Activated gamma-delta T cell (primary cell): ENCODE measurements around the gene PIK3C2G.

ENCODE experiments used
- DNase-seq: peaks from one replicate; lab custom pipeline; 2025; lab: John Stamatoyannopoulos, UW

The PIK3C2G gene

DNA sequence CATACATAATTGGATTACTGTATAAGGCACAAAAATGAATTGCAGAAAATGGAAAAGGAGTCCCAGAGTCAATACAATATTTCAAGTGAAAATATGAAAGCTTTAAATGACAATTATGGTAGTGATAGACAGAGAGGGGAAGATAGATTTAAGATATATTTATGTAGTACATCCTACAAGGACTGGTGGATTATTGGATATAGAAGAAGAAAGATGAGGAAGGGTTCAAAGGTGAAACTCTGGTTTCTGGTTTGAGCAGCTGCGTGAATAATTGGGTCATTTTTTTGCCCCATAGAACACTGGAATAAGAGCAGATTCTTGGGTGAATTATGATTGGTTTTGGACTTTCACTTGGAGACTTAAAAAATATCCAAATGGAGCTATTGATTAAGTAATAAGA is 19.4 kb downstream of the PIK3C2G start:
- DNase-seq, result no peak

DNA sequence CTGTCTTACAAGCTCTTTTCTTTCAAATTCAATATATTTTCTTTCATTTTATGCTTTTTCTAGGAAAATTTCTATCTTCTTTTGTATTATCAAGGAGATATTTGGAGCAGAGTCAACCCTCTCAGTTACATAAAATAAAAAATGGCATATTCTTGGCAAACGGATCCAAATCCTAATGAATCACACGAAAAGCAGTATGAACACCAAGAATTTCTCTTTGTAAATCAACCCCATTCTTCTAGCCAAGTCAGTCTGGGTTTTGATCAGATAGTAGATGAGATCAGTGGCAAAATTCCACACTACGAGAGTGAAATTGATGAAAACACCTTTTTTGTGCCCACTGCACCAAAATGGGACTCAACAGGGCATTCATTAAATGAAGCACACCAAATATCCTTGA is 20.6 kb downstream of the PIK3C2G start:
- DNase-seq, result no peak

DNA sequence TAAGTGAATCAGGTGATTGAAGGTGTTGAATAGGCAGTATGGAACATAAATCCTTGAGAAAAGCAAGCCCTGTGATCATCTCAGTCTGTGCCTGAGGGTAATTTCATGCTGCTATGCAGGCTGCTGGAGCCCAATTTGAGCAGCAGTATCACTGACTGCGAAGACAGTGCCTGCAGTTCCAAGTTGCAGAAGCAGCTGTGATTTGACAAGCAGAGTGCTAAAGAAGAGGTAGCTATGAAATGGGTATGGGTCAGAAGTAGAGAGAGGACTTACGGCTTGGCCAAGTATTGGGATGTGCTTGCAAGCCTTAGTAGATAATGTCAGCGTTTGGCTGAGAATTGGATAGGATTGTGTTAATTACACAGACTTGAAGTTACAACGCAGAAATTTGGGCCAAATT is 22.5 kb downstream of the PIK3C2G start:
- DNase-seq, result no peak

DNA sequence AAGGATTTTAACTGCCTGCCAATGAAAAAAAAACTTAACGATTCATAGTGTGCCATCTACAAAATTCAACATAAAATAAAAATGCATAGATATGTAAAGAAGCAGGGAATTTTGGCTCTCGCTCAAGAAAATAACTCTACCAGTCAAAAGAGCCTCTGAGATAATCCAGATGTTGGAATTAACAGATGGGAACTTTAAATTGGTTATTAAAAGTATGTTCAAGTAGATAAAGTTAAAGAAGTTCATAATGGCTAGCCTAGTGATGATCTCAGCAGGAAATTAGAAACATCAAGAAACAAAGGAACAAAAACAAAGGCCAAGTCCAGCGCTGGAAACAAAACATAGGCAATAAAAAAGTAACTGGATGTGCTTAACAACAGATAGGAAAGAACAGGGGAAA is 23.1 kb downstream of the PIK3C2G start:
- no peak for DNase-seq

DNA sequence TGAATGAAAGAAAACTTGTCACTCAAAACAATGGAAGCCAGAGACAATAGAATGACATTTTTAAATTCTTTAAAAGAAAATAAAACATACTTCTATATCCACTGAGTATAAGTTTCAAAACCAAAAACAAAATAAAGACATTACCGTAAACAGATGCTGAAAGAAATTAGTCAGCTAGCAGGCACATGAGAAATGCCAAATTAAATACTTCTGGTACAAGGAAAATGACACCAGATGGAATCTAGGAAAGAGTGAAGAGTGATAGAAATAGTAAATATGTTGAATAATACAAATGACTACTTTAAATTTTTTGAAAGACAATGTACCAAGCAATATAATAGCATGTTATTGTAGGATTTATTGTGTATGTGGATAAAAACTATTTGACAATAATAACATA is 23.8 kb downstream of the PIK3C2G start:
- DNase-seq, result no peak

DNA sequence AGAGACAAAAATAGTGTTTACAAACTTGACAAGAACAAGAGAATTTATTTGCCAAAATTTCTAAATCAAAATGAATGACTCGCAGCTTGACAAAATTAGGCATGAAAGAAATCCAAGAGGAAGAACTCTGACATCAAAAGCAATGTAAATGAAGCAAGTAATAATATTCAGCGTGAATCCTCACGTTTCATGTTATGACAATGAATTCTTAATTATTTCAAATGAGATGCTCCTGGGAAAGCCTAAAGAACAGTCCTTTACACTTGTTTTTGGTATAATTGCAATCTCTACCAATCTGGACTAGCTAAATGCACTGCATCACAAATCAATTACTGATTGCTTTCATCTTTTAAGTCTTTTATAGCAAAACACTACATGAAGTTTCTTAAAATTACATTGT is 29.1 kb downstream of the PIK3C2G start:
- no peak for DNase-seq

DNA sequence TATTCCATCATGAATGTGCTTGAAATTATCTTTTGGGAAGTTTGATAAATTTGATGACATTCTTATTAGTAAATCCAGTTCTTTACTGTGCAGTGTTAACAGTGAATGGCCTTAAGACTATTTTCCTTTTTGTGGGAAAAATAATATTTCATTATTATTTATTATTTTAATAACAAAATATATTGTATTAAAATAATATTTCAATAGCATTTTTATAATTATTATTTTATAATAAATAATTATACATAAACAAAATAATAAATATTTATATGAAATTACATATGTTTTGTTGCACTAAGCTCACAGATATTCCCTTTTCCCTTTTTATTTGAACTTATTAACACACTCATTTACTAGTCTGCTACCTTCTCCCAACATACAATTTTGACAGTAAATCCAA is 33.6 kb downstream of the PIK3C2G start:
- no peak for DNase-seq

DNA sequence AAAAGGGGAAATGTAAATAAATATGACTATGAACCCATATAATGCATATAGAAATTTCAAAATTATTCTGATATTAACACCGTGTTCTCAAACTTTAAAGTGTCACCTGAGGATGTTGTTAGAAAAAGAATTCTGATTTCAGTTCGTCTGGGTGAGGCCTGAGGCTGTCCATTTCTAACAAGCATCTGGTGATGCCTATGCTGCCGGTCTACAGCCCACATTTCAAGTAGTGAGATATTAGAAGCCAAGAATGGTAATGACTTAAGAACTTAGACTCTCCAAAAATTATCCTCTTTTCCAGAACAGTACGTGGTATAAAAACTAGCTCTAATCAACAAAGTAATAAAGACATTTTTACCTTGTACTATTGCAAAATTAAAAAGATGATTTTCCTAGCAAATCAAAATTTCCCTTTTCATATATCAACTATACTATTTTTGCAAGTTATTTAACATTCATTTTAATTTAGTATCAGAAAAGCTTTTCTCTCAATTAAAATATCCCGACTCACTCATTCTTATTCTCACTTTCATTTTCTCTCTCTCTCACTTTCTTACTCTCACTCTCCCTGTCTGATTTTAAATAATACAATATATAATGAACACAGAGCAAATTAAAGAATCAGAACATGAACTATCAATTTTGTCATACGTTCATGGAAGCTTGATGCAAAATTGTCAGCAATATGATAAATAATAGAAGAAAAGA is 35.0 kb downstream of the PIK3C2G start:
- no peak for DNase-seq

DNA sequence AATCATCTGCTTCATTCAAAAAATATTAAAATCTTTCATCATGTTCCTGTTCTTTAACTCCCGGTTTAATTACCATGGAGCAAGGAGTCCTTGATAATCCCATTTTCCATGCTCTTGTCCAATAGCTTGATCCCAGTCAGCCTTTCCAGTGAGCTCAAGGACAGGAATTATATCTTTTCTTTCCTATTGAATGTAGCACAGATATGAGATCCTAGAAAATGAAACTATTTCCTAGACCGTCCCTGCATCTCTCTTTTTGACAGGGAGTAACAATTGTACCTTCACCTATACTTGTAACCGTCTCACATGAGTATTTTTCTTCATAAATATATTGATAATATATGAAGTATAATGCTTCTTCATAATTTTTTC is 35.6 kb downstream of the PIK3C2G start:
- DNase-seq, result no peak

DNA sequence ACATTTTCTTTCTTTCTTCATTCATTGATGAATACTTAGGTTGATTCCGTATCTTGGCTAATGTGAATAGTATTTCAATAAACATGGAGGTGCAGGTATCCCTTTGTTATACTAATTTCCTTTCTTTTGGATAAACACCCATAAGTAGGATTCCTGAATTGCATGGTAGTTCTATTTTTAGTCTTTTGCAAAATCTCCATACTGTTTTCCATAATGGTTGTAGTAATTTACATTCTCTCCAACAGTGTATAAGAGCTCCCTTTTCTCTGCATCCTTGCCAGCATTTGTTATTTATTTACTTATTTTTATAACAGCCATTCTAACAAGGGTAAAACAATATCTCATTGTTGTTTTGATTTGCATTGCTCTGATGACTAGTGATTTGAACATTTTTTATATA is 36.6 kb downstream of the PIK3C2G start:
- no peak for DNase-seq

DNA sequence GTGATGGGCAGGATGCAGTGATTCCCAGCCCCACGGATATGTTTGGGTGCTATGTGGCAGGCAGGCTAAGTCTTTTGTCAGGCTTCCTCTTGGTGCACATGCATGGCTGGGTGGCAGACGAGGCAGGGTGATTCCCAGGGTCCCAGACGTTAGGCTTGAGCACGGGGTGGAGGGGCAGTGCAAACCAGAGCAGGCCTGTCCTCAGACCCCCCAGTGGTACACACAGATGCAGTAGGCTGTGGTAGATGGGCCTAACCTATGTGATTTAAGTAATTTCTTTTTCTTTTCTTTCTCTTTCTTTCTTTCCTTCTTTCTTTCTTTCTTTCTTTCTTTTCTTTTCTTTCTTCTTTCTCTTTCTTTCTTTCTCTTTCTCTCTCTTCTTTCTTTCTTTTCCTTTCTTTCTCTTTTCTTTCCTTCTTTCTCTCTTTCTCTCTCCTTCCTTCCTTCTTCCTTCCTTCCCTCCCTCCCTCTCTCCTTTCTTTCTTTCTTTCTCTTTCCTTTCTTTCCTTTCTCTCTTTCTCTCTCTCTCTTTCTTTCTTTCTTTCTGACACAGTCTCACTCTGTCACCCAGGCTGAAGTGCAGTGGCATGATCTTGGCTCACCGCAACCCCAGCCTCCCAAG is 41.6 kb downstream of the PIK3C2G start:
- no peak for DNase-seq

DNA sequence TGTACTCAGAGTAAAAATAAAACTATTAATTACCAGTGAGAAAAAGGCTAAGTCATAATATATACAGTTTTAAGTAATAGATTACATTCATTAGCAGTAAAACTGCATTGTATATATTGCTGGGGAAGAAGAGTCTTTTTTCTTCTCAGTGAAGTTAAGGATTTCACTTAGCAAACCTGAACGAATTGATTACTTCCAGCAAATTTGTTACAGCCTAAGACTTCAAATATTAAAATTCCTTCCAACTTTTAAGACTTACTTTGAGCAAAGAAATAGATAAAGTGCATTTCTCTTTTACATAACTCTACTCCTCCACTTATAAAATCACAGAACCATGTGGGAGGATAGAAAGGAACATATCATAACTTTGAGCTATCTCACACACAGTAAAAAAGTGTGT is 43.3 kb downstream of the PIK3C2G start:
- no peak for DNase-seq

DNA sequence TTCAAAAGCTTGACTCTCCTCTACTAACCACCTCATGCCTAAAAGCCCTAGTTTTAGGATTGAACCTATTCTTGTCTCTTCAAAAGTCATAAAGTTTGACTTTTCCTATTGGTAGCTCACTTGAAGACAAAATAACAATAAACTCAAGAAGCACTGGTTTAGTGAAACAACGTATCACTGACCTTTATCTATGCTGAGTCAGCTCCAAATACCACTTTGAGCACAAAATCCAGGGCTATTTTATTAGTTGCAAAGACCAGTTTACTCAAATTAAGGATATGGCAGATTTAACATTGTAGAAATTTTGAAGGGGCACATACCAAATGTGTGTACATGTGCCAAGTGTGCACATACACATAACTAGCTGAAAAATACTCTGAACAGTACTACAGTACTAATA is 45.0 kb downstream of the PIK3C2G start:
- DNase-seq, result no peak

DNA sequence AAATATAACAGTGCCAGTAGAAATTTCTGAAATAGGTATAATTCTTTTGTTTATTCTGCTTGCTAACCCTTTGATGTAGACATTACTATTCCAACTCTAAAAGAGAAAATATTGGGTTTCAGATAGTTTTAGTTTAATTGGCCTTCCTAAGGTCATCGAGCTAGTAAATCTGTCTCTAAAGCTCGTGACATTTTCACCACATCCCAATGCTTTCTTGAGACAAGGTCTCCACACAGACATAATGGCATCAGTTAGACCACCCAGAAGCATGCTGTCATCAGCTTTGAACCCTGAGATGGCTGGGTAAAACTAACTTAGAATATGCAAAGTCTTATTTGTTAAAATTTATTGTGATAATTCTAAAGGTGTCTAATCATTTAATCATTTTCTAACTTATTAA is 52.0 kb downstream of the PIK3C2G start:
- no peak for DNase-seq

DNA sequence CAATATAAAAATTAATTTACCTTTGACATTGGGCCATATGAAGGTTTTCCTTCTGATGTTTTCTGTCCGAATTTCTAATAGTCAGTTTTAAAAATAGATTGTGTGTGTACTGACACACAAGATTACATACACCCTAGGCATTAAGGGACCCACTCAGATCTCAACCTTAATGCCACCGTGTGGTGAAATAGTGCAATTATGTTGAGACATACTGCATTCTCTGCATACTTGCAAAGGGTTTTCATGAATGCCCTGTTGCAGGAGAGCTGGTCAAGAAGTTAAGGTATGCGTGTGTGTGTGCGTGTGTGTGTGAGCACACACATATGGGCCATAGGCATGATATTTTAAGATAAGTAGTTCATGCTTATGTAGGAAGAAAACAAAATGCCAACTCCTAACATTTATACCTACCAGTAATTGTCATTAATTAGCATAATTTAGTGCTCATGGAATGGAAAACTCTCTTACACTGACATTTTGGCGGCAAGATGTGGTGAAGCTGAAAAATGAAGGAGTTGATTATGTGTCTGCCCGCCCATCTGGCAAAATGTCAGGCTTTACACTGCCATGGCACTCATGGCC is 58.8 kb downstream of the PIK3C2G start:
- no peak for DNase-seq

DNA sequence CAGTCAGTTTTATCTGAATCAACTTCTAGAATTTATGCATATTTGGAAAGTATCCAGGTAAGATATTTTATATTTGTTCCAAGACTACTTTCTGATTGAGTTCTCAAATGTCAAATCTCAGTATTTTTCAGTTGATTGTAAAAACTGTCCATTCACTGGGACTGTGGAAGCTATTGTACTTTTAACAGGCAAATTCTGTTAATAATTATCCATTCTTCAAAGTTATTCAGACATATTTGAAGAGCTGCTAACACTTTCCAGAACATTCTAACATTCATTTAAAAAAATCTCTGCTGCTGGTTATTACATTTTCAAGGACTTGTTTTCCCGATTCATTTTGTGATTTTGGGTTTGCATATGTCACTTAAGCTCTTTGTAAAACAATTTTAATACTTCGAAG is 59.7 kb downstream of the PIK3C2G start:
- DNase-seq, result no peak

DNA sequence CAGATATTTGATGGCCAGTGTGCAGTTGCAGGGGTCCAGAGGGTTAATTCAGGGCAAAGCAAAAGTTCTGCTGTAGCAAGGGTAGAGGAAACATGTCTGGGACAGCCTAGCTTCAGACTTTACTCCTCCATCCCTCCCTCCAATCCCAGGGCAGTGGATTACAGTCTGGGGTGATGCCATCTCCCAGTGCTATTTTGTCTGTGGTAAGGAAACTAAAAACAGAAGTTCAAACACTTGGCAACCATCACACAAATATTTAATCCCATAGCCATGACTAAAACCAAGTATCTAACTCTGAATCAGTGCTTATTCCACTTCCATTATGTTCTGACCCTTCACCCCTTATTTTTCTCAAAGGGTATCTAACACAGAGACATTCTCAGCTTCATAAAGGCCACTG is 61.8 kb downstream of the PIK3C2G start:
- DNase-seq, result no peak

DNA sequence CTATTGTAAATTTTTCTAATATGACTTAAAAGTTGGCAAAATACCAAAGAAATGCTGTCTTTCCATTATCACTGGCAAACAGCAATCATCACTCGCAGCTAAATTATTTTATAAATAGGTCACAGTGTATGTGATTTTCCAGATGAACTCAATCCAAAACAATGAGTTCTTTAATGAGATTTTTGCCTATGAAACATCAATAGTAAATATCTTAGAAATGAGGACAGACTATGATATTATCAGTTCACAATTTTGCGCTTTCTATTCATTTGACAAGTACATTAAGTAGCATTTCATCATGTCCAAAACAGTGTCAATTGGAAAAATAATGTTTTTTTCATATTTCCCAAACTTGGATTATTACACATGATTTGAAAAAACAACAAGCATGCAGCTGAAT is 65.7 kb downstream of the PIK3C2G start:
- DNase-seq, result no peak

DNA sequence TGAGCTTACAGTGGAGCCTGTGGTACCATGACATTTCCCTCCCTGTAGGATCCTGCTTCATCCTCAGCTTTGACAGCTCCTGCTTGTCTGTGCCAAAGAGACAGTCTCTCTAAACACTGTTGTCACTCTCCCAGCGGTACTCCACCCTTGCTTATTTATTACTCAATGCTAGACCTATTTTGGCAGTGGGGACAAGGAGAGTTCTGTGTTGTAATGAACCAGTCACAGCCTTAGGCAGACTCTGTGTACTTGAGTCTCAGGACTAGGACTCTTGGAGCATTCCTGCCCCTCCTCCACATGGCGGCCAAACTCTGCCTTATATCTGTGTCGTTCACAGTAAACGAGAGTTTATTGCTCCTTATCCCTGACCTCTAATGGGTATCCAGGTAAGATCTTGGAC is 70.9 kb downstream of the PIK3C2G start:
- no peak for DNase-seq

DNA sequence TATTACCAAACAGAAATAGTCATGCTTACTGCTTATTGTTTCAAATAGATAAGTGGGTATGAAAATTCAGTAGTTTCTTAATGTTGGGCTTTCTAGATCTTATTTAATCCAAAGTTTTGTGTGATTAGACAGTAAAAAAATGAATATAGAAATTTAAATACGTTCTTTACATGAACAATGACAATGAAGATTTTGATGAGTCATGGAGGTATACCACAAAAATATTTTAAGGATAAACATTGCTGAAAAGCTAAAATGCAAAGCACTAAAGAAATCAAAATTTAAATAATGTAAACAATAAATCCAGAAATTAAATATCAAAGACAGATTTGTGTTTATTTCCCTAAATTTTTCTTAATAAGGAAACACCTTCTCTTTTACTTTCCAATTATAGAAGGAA is 78.3 kb downstream of the PIK3C2G start:
- no peak for DNase-seq

DNA sequence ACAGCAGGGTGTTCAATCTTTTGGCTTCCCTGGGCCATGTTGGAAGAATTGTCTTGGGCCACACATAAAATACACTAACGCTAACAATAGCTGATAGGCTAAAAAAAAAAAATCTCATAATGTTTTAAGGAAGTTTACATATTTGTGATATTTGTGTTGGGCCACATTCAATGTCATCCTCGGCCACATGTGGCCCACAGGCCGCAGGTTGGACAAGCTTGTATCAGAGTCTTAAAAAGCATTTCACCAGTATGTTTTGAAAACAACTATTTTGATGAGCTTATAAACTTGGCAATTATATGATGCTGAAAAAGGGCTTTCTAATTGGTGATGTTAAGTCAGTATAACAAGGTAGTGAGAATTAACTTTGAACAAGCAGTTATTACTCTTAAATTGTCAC is 78.9 kb downstream of the PIK3C2G start:
- no peak for DNase-seq

DNA sequence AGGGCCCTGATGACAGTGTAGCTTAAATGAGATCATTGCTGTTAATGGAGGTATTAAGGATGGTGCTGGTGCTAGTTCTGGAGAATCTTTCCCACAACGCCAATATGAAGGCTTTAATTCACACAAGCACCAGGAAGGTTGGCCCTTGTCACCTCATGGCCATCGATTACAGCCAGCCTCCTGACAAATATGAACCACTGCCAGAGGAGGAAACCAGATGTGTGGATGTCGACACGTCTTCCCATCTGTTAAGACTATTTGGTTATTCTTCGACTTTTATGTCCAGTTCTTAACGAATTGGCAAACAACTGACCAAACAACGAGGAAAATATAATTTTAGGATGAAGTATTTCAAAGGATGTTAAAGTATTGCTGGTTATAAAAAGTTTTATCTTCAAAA is 79.5 kb downstream of the PIK3C2G start:
- DNase-seq, result no peak

DNA sequence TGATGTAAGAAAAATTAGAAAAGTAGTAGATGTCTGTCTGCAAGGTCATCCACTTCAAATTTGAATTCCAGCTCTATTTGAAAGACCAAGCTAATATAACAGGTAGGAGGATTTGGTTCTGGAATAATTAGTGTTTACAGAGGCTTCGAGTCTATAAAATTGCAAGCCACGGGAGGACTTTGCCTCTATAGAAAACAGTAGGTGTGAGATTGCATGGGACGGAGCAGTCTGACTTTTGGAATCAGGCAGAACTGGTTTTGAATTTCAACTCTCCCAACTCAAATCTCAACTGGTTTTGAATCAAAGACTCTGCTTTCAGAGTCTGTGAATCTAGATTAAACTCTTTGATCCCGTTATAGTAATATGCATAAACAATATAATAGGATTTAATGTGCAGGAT is 82.4 kb downstream of the PIK3C2G start:
- no peak for DNase-seq
